Mononuclear cell (primary cell): Measurements from ENCODE around the gene RIMS4. TPM values are rescaled to one million over a fixed set of nuclear protein-coding genes. Genes with fewer than 3 reads are reported as not detected.
"Not testable (repeated sequence)": the region's sequence is repeated elsewhere in the genome, so short reads cannot be mapped to it uniquely, and the experiment has no call there.

Experiments used
- H3K27me3 ChIP-seq: 2 replicates; pipeline ENCODE4 v1.6.0; 2011; ENCODE audit warnings: low read length, control low read depth; ENCODE audit not compliant: insufficient read depth
- H3K4me1 ChIP-seq: 2 replicates; pipeline ENCODE4 v1.5.1; 2011; ENCODE audit warnings: mild to moderate bottlenecking, low read length, control low read depth; ENCODE audit not compliant: insufficient read depth
- H3K4me3 ChIP-seq: 2 replicates; pipeline ENCODE4 v1.5.1; 2011; ENCODE audit warnings: mild to moderate bottlenecking, low read length, moderate library complexity
- H3K9me3 ChIP-seq: 2 replicates; pipeline ENCODE4 v1.5.1; 2011; ENCODE audit warnings: low read depth, mild to moderate bottlenecking, control low read depth, low read length
- total RNA-seq: library from RNA; depleted of rRNA; stranded (reverse); fragments of >200 nt; gene quantifications from one replicate; pipeline ENCODE4 v1.2.3, GENCODE V29; 2012

RIMS4 gene
- total RNA-seq, 1 donor: under 0.01 TPM

DNA sequence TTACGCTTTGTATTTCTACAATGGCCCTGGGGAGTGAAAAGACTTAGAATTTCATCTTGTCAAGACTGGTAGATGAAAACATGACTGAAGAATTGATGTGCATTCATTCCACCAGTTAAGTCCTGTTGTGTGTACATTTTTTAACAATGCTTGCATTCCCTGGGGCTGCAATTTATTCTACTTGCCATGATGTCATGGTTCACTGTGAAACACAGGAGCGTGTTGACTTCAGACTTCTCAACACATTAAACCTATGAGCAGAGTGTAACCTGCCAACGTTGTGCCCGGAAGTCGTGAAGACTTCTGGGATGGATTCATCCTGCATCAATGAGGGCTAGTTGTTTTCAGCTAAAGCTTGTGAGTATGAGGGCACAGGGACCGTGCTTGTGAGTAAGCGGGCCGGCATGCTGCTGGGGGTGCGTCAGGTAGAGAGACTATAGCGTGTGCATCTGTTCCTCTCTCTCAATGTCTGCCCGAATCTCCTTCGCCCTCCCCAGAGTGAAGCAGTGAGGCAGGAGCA lies 26.3 kb upstream of the RIMS4 start:
- no peaks in the 10 kb centered on the region for H3K9me3 ChIP-seq

GRCh38 chr20:44835661-44836221 lies 25.4 kb upstream of the RIMS4 start:
- Histone ChIP-seq H3K4me1 (no peaks in the 10 kb centered on the region), H3K4me3 (no peak overlapping the region), H3K9me3 (no peaks in the 10 kb centered on the region), H3K27me3 (peaks cover 14% of the 10 kb centered on the region)

More for the DNA sequence above, 26.3 kb upstream of the RIMS4 start:
- no peaks in the 10 kb centered on the region for H3K4me1 ChIP-seq
- H3K4me3 ChIP-seq: no peak overlapping the region
- peaks cover 7% of the 10 kb centered on the region for H3K27me3 ChIP-seq

- H3K27me3 ChIP-seq: peaks cover 18% of the 10 kb centered on the region
- no peaks in the 10 kb centered on the region for H3K9me3 ChIP-seq
- no peaks in the 10 kb centered on the region for H3K4me1 ChIP-seq
- H3K4me3 ChIP-seq: no peak overlapping the region
Measured at GRCh38 chr20:44835116-44835515, 24.8 kb upstream of the RIMS4 start.

- Histone ChIP-seq H3K9me3 (no peaks in the 10 kb centered on the region), H3K4me1 (no peaks in the 10 kb centered on the region), H3K27me3 (peaks cover 22% of the 10 kb centered on the region), H3K4me3 (no peak overlapping the region)
Measured at GRCh38 chr20:44834693-44835092, 24.3 kb upstream of the RIMS4 start.

- peaks cover 28% of the 10 kb centered on the region for H3K27me3 ChIP-seq
- H3K4me3 ChIP-seq: no peak overlapping the region
- H3K4me1 ChIP-seq: no peaks in the 10 kb centered on the region
- no peaks in the 10 kb centered on the region for H3K9me3 ChIP-seq
Measured at GRCh38 chr20:44833437-44833836, 23.1 kb upstream of the RIMS4 start.

DNA sequence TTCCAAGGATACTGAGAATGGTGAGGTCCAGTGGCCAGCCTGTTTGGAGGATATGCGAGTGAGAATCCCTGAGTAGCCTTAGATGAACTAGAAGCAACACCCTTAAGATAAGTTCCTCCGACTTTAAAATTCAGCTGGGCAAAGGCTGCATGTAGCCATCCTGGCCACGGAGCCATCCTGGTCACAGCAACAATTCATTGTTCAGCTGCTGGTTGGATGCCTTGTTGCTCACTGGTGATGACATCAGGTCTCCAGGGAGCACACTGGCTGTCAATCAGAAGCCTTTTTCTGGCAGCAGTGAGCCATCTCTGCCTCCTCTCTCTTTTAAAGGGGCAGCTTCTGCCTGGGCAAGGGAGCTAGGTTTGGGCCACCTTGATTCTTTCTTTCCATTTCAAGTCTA lies 22.4 kb upstream of the RIMS4 start:
- no peaks in the 10 kb centered on the region for H3K4me1 ChIP-seq

DNA sequence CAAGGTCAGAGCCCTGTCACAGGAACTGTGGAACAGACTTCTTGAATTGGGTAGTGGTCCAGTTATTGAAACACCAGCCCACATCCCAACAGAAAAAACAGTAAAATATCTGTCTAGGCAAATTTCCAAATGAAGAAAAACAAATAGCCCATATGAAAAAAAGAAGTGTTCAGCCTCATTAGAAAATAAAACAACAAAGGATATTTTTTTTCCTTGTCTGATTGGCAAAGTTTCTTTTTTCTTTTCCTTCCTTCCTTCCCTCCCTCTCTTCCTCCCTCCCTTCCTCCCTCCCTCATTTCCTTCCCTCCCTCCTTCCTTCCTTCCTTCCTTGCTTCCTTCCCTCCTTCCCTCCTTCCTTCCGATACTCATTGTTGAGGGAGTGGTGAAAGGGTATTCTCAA lies 20.6 kb upstream of the RIMS4 start:
- no peaks in the 10 kb centered on the region for H3K9me3 ChIP-seq
- no peaks in the 10 kb centered on the region for H3K4me1 ChIP-seq
- H3K4me3 ChIP-seq: no peak overlapping the region
- peaks cover 35% of the 10 kb centered on the region for H3K27me3 ChIP-seq

More for the DNA sequence above, 22.4 kb upstream of the RIMS4 start:
- Histone ChIP-seq H3K27me3 (peaks cover 29% of the 10 kb centered on the region), H3K4me3 (no peak overlapping the region), H3K9me3 (no peaks in the 10 kb centered on the region)

DNA sequence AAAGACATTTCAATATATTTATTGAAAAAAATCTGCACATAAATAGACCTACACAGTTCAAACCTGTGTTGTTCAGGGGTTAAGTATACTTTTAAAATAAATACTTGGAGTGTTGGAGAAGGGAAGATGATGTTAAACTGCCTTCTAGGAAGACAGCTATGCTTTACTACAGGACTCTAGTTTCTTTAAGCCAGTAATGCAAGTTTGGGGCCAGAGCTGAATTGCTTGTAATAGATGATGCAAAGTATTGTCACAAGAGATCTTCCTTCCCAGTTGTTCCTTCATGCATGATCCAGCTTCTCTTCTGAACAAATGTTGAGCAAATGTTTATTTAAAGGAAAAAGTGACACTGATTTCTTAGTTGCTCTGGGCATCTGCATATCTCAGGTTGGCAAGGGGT lies 20.2 kb upstream of the RIMS4 start:
- Histone ChIP-seq H3K4me3 (no peak overlapping the region), H3K9me3 (no peaks in the 10 kb centered on the region), H3K4me1 (no peaks in the 10 kb centered on the region), H3K27me3 (peaks cover 38% of the 10 kb centered on the region)

DNA sequence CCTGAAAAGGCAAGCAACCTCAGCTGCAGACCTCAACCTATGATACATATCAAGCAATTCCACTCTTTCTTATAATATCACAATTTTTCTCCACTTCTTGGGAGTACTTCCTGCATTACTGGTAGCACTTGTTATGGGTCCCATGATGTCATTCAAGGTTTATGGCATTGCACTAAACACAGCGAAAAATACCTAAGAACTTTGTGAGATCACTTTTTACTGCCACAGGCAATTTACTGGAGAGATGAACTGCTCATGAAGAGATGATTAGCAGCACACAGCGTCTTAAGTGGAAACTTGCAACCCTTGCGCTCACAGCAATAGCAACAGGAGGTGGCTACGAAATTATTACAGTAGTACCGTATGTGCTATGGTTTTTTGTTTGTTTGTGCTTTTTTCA lies 19.3 kb upstream of the RIMS4 start:
- Histone ChIP-seq H3K4me3 (no peak overlapping the region), H3K4me1 (no peaks in the 10 kb centered on the region), H3K27me3 (peaks cover 39% of the 10 kb centered on the region), H3K9me3 (no peaks in the 10 kb centered on the region)

DNA sequence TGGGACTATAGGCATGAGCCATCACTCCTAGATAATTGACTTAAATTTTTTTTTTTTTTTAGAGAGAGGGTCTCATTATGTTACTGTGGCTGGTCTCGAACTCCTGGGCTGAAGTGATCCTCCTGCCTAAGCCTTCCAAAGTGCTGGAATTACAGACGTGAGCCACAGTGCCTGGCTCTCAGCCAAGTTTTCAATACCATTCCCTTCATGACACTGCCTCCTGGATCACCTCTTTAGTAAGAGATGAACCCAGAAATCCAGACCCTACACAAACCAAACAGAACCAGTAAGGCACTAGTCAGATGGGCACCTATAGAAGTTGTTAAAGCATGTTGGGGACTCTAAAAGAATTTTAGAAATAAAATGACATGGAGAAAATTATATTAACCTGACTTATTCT lies 18.3 kb upstream of the RIMS4 start:
- H3K27me3 ChIP-seq: peaks cover 39% of the 10 kb centered on the region
- no peaks in the 10 kb centered on the region for H3K9me3 ChIP-seq
- no peak overlapping the region for H3K4me3 ChIP-seq
- H3K4me1 ChIP-seq: no peaks in the 10 kb centered on the region

- Histone ChIP-seq H3K27me3 (peaks cover 35% of the 10 kb centered on the region), H3K9me3 (no peaks in the 10 kb centered on the region), H3K4me1 (no peaks in the 10 kb centered on the region), H3K4me3 (no peak overlapping the region)
Measured at GRCh38 chr20:44827401-44827800, 17.1 kb upstream of the RIMS4 start.

- H3K27me3 ChIP-seq, H3K4me3 ChIP-seq, H3K4me1 ChIP-seq, H3K9me3 ChIP-seq: not testable (repeated sequence)
Measured at GRCh38 chr20:44821576-44821975, 11.2 kb upstream of the RIMS4 start.

DNA sequence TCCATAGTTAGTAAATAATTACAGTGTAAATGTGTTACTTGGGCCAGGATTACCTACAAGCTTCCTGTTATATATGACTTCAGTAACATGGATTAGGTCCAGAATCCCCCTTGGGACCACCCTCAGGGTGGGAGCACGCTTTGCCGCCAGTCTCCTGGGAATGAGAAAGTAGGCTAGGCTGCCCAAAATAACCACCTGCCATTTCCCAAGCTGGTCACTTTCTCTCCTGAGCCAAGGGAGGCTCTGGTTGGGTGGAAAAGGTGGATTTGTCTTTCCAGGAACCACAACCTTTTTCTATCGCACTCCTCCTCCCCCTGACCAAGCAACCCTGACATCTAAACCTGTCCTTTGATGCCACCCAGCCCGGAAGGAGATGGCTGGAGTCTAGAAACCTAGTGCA lies 9.6 kb upstream of the RIMS4 start:
- Histone ChIP-seq H3K4me3 (no peak overlapping the region), H3K9me3 (no peaks in the 10 kb centered on the region), H3K27me3 (no peaks in the 10 kb centered on the region), H3K4me1 (no peaks in the 10 kb centered on the region)

DNA sequence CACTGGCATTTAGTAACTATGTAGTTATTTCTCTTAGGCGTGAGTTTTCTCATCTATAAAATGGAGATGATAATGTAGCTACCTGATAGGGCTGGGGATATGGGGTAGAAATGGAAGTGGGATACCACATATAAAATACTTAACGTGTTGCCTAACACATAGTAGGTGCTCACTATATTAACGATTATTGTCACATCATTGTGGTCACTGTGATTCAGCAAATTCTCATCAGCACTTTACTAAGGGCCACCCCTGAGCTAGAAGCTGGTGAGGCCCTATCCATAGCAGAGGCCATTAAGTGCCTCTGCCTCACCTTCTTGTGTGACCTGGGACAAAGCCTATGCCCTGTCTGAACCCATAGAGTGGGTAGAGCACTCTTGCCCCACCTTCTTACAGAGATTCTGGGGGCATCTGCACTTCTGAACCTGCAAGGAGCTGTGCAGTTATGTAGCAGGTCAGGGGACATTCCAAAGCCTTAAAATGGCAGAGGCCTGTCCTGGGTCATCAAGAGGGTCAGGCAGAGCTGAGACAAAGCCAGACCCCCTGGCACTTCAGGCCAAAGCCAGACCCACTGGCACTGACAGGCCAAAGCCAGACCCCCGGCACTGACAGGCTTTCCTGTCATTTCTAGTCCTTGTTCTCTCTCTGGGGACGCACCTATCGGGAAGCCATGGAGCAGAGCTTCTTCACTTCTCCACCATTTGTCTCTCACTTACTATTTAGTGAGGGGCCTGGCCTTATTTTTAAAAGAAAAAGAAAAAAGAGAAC lies 7.0 kb upstream of the RIMS4 start:
- H3K4me1 ChIP-seq: no peaks in the 10 kb centered on the region
- H3K27me3 ChIP-seq: peaks cover 4% of the 10 kb centered on the region
- H3K4me3 ChIP-seq: no peak overlapping the region
- no peaks in the 10 kb centered on the region for H3K9me3 ChIP-seq

DNA sequence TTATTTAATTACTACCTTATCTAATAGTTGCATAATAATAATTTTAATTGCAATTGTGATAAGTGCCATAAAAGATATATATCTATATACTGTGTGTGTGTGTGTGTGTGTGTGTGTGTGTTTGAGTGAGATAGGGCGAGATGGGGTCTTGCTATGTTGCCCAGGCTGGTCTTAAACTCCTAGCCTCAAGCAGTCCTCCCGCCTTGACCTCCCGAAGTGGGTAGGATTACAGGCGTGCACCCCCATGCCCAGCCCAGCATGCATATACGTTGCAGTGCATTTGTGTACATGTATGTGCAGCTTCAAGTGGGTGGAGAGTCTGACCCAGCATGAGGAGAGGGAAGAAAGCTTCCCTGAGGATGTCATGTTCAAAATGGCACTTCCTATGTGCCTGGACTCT lies 4.6 kb upstream of the RIMS4 start:
- no peak overlapping the region for H3K4me3 ChIP-seq
- no peaks in the 10 kb centered on the region for H3K4me1 ChIP-seq
- no peaks in the 10 kb centered on the region for H3K9me3 ChIP-seq
- peaks cover 22% of the 10 kb centered on the region for H3K27me3 ChIP-seq
